Mammary epithelial cell (primary cell): ENCODE measurements around the gene ELMOD3.

Experiments used
- EZH2 ChIP-seq: IDR thresholded peaks from 2 replicates; pipeline ENCODE4 v1.6.1; 2012; ENCODE audit warnings: low read length, inconsistent platforms, borderline replicate concordance
- TF ChIP-seq, protein P1 (sequence below), 2 donors: IDR thresholded peaks in 1 of 2; conservative IDR thresholded peaks in 1 of 2; 2 replicates each; pipeline ENCODE4 v1.5.1; 2011 to 2012; ENCODE audit warnings: inconsistent platforms in 2 of 2, low read length in 2 of 2, mild to moderate bottlenecking in 2 of 2, control low read depth in 1 of 2, low read depth in 1 of 2; ENCODE audit not compliant: insufficient read depth in 1 of 2; ENCODE audit errors: extremely low read depth in 1 of 2

DNA sequence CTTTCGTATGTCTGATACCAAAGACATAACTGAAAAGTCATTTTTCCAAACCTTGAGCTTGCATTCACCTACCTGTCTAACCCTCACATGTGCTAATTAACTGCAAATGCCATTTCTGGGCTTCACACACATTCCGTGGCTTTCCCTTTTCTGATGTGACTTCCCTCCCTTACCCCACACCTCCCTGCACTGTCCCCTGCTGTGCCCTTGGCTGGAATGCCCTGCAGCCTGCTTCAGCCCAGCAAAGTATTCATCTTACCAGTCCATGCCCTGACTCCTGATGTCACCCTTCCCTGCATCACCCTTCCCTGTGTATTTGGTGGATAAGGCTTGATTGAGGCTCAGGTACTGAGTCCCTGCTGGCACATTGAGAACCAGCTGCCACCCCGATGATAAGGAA is 12.4 kb upstream of the ELMOD3 start:
- no peak for TF ChIP-seq EZH2
- TF ChIP-seq, protein P1, sequence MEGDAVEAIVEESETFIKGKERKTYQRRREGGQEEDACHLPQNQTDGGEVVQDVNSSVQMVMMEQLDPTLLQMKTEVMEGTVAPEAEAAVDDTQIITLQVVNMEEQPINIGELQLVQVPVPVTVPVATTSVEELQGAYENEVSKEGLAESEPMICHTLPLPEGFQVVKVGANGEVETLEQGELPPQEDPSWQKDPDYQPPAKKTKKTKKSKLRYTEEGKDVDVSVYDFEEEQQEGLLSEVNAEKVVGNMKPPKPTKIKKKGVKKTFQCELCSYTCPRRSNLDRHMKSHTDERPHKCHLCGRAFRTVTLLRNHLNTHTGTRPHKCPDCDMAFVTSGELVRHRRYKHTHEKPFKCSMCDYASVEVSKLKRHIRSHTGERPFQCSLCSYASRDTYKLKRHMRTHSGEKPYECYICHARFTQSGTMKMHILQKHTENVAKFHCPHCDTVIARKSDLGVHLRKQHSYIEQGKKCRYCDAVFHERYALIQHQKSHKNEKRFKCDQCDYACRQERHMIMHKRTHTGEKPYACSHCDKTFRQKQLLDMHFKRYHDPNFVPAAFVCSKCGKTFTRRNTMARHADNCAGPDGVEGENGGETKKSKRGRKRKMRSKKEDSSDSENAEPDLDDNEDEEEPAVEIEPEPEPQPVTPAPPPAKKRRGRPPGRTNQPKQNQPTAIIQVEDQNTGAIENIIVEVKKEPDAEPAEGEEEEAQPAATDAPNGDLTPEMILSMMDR (conservative IDR thresholded peaks at IDR 0.05 in 1 of 2, IDR thresholded peaks at IDR 0.05 in 1 of 2; ENCODE audit: extremely low read depth in 1 of 2, insufficient read depth in 1 of 2, low read depth in 1 of 2, low read length in 2 of 2) = no peak
